Measurements from ENCODE around the gene CCER1.

- TF ChIP-seq POLR2AphosphoS5 (IDR thresholded peaks at IDR 0.05; ENCODE audit: low read depth, low read length) (no peak), POLR2A (IDR thresholded peaks at IDR 0.05; ENCODE audit: low read depth, low read length) (no peak), TAF1 (IDR thresholded peaks at IDR 0.05; ENCODE audit: borderline replicate concordance, low read depth, low read length) (no peak)
These were observed 11.7 kb downstream of the CCER1 start for GRCh38 chr12:90943255-90943654.

All from GM12892 (cell line).